HFF-Myc (cell line): ENCODE data around the gene UROD.
"Not testable (repeated sequence)": the region's sequence is repeated elsewhere in the genome, so short reads cannot be mapped to it uniquely, and the experiment has no call there.

Source experiments
- DNase-seq: peaks from one replicate; pipeline ENCODE4 v3.0.0-alpha.2; 2011; ENCODE audit warnings: low read depth; ENCODE audit errors: extremely low read depth
- H3K4me3 ChIP-seq: replicated peaks from 2 replicates; pipeline ENCODE4 v1.5.1; 2011; ENCODE audit warnings: low read depth, mild to moderate bottlenecking, control low read depth, low read length
- CTCF ChIP-seq: IDR thresholded peaks from 2 replicates; pipeline ENCODE4 v1.5.1; 2012; ENCODE audit warnings: mild to moderate bottlenecking, low read depth, low read length, control low read depth; ENCODE audit errors: missing control alignments

UROD gene

GRCh38 chr1:45011837-45012638 is at the start of gene UROD:
TSS of gene UROD (plus strand) at chr1:45012254. CDS start at chr1:45012266, 12 bp downstream.
- peak; percentile 92 for DNase-seq
- no peak for TF ChIP-seq CTCF
- H3K4me3 ChIP-seq = peak within 1 kb of the TSS; percentile 96

GRCh38 chr1:44962729-44963128 is 49.3 kb upstream of the UROD start:
- H3K4me3 ChIP-seq = no peak overlapping the region
- TF ChIP-seq CTCF = no peak
- DNase-seq = no peak

GRCh38 chr1:44964396-44964795 is 47.7 kb upstream of the UROD start:
- no peak for TF ChIP-seq CTCF
- no peak overlapping the region for H3K4me3 ChIP-seq
- DNase-seq = no peak

- no peak for TF ChIP-seq CTCF
- peak; percentile 33 for DNase-seq
- no peak overlapping the region for H3K4me3 ChIP-seq
These were observed 41.7 kb upstream of the UROD start for GRCh38 chr1:44970317-44970716.

GRCh38 chr1:44973645-44974044 is 38.4 kb upstream of the UROD start:
- no peak for DNase-seq
- no peak for TF ChIP-seq CTCF
- no peak overlapping the region for H3K4me3 ChIP-seq

GRCh38 chr1:44976252-44976651 is 35.8 kb upstream of the UROD start:
- no peak overlapping the region for H3K4me3 ChIP-seq
- no peak for DNase-seq
- TF ChIP-seq CTCF = no peak

- DNase-seq, H3K4me3 ChIP-seq: not testable (repeated sequence)
These were observed 34.7 kb upstream of the UROD start for GRCh38 chr1:44977372-44977771.
